ENCODE data around the gene RBPJ. TPM values are rescaled to one million over a fixed set of nuclear protein-coding genes. Genes with fewer than 3 reads are reported as not detected.

Gene RBPJ
- total and polyA plus RNA-seq, 2 of the 8 experiments (the other 6 are each of a cell fraction or from before 2014, with no cell fraction given): 65.5 to 217 TPM

DNA sequence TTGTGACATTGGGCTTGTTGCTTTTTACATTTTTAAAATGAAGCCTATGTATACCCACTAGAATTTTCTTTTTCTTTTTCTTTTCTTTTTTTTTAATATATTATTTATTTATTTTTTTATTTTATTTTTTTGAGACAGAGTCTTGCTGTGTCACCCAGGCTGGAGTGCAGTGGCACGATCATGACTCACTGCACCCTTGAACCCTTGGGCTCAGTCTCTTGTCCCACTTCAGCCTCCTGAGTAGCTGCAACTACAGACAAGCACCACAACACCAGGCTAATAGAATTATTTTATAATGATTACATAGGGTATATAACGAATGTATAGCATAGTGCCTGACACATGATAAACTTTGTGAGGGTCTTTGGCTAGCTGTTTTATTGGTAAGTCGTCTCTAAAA lies 64.9 kb downstream of the RBPJ start (continued):
- TF ChIP-seq CBX5 (IDR thresholded peaks at IDR 0.05; ENCODE audit: low read depth, low read length): no peak
- TF ChIP-seq CBX8 (IDR thresholded peaks at IDR 0.05; ENCODE audit: borderline replicate concordance, low read depth, low read length): no peak
- no peak for TF ChIP-seq CHD1 (IDR thresholded peaks at IDR 0.05; ENCODE audit: low read depth, low read length)
- no peak for TF ChIP-seq HDAC2 (IDR thresholded peaks at IDR 0.05; ENCODE audit: borderline replicate concordance in 1 of 2, low read depth in 2 of 2, low read length in 2 of 2)
- TF ChIP-seq TAF1 (IDR thresholded peaks at IDR 0.05; ENCODE audit: low read depth, low read length): no peak

All from H1 (cell line).